Measurements from ENCODE around the gene SLC46A2.

Gene SLC46A2

DNA sequence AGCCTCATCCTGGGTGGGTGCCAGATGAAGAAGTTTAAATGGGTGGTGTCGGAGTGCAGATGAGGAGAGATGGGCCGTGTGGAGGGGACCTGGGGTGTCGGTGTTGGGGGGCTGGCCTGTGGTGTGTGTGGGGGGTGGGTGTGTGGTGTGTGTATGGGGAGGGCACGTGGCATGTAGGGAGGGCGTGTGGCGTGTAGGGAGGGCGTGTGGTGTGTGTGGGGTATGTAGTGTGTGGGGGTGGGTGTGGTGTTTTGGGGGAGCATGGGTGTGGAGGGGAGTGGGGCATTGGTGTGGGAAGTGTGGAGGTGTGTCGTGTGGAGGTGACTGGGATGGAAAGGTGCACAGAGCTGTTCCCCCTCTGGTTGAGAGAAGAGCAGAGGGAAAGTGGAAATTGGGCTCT lies 34.5 kb downstream of the SLC46A2 start:
- no peak for DNase-seq

DNA sequence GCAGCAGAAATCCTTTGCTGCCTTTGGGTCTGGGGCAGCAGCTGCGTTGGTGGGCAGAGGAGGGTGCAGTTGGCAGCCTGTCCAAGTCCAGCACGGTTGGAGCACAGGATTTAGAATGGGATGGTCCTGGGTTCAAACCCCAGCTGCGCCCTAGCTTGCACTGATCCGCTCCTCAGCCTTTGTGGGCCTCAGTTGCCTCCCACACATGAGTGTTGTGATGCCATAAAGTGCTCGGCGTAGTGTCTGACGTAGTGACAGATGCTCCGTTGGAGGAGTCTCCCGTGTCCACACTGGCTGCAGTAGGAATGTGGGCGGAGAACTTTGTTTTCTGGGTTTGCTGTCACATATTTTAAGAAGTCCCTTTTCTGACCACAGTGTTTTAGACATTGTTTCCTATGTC lies 36.0 kb downstream of the SLC46A2 start:
- no peak for DNase-seq

DNA sequence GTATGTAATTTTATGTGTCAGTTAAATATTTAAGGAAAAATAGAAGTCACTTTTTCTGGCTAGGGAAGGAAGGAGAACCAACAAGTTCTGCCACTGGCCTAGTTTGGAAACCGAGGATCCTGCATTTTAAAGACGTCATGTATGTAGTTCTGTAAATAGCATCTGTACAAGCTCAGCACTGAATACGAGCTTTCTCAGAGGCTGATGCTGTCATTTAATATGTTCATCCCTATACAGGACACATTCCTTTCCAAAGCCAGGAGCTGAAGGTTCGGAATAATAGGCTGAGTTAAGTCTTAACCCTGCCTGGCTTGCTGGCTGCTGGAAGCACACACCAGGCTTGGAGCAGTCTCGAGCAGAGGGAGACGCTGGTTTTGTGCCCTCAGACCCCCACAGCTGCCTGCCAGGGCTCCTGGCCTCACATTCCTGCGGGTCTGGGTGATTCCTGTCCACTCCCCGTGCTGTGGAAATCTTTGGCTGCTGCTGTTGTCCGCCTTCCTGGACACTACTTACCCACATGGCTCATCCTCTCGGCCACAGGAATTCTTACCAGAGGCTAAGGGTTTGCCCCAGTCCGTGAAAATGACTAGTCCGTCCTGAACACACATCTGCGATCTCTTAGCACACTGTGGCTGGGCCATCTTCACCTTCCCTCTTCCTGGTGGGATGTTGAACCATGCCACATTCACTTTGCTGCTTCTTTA lies 36.6 kb downstream of the SLC46A2 start:
- DNase-seq, result no peak

DNA sequence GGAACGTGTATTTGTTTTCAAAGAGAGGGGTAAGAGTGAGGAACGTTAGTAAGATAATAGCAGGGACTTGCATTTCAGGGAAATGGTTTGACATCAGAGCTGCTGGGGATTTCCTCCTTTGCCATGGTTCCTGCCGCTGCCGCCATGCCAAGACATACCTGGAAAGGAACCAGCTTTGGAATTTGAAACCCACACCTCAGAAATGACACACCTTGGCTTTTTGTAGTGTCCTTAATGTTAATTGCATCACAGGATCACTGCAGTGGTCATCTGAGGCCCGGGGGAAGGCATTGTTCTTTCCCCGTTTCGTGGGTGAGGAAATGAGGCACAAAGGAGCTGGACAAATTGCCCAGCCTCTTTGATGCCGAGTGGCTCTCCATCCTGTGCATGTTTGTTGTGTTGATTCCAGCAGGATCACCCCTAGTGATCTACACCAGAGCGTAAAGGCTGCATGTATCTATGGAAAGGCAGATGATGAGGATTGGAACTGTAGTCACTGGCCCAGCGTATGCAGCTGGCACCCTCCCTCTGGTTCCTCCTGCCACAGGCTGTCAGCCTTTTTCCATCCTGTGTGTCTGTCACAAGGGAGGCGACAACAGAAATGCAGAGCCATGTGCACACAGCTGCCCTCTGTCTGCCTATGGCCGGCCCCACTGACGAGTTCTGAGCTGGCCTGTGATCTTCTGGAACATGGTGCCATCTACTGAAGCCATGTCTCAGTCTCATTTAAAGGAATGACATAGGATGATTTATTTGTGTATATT lies 37.8 kb downstream of the SLC46A2 start:
- peak in 11 of 14 donors; percentile 2 to 68 (median 41) for DNase-seq

DNA sequence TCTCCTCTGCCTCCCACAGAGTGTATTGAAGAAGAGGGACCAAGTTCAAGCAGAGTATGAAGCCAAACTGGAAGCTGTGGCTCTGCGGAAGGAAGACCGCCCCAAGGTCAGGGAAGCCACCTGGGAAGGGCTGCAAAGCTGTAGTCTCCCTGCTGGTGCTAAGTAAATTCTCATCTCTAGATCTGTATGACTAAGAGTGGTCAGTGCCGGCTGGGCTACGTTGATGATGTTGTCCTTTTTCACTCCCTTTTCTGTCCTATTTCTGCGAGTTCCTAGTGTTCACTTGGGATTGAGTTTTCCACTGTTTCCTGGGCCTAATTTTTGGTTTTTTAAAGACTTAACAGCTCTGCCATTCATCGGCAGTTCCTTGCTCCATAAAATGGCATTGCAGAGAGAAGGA lies 39.8 kb downstream of the SLC46A2 start:
- DNase-seq, result no peak

DNA sequence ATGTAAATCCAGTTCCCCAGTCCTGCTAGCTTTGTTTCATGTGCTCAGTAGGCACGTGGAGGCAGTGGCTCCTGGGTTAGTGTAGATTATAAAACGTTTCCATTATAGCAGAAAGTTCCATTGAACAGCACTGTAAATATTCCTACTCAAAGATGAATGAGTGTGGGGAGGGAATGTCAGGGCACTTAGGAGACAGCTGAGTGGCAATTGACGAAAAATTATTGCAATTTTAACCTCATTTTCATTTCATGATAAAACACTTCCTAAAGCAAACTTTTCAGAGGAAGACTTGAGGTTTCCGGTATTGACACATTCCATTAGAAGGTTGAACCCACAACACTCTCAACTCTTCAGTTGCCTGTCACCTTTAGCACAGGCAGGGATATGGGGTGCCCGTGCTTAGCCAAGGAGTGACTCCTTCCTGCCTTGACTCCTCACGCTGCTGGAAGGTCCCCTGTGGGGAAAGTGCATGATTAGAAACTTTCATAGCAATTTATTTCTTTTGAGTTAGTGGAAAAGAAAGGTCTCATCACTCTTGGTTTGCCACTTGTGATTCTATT lies 41.2 kb downstream of the SLC46A2 start:
- DNase-seq, result no peak

DNA sequence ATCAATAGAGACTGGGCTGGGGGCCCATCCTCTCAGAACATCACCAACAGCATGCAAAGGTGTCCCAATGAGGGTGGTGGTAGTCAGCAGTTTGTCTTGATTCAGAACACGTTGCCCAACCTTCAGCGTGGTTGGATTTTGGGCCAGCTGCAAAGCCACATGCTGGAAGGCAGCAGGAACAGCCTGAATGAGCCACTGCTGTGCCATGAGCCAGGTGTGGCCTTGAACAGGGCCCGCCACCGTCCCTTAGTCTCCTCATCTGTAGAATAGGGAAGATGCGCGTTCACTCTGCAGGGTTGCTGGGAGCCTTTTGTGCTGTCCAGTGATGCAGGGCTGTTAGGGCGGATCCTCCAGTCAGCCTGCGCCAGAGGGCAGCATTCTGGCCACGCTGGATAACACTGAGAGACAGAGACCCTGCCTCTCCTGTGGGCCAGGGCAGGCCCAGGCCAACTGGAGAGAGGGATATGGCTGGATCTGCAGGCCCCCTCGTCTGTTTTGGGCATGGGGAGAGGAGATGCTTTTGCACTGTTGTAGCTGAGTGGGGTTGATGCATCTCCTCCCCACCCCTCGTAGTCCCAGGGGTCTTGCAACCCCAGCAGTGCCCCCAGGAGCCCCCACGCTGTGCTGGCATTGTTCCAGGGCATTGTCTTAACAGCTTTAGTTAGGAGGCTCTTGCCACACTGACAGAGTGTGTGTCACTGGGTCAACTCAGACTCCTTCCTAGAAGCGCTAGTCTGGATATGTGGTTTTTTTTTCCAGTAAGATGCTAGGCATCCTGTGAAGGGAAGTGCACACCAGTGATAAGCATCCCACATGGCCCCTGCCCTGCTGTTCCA lies 42.1 kb downstream of the SLC46A2 start:
- DNase-seq, result no peak

DNA sequence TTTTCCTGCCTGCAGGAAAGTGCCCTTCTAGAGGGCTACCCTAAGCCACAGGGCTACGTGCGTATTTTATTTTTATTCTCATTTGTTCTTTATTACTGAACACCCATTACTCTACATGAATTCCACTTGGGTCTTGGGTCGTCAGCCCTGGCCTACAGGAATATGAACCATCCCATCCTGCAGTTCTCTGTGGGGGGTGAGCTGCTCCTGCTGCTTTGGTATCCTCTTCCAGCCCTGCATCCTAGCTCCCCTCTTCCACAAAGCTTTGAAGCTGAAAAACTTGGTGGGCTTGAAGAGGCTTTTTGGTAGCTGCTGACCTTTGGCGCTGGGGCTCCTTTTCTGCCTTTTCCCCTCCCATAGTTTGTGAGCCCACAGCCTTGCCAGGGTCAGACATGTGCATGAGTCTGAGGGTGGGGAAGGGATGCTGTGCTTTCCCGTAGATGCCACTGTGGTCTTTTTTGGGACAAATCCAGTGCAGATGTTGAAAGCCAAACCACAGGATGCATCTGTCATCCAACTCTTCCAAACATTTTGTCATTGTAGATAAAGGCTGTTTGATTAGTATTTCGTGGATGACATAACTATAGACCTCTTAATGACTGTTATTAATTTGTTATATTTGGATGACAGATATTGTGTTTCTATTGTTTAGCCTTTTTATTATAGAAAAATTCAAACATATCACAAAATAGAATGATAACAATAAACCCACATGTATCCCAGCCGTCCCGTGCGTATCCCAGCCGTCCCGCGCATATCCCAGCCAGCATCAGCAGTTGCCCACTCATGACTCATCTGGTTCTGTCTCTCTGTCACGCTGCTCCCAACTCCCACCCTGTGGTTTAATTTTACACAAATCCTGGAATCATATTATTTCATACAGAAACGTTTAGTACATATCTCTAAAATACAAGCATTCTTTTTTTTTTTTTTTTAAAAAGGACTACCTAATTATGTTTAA lies 43.9 kb downstream of the SLC46A2 start:
- DNase-seq, result no peak

DNA sequence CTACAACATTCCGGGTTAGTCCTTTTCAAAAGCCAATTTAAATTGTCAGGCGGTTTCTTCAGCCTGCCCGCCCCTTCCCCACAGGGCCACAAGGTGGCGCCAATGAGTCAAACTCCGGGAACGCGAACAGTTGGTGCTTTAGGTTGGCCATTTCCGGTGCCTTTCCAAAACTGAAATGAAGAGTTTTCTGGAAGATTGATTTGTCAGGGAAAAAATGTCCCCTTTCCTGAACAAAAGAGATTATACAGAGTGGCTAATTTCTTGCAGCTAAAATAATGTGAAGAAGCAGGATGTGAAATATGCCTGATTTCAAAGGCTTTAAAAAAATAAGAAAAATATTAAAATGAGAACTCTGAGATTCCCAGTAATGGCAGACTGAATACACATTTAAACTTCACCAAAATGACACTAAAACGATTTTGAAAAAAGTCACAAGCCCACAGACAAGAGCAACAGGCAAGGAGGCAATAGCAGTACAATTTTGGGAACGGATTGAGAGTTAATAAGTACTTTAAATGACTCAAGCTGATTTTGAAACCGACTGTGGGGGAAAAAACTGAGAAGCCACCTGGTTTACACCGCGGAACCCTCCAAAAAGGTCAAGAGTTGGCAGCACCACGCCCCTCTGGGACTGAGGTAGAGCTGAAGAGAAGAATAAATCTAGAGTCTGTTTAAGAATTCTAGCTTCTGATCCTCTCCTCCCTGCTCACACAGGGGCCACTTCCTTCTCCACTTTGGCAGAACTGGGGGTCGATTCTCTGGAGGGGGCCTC lies 45.7 kb downstream of the SLC46A2 start:
- DNase-seq, result peak in 11 of 14 donors; percentile 5 to 77 (median 30)

DNA sequence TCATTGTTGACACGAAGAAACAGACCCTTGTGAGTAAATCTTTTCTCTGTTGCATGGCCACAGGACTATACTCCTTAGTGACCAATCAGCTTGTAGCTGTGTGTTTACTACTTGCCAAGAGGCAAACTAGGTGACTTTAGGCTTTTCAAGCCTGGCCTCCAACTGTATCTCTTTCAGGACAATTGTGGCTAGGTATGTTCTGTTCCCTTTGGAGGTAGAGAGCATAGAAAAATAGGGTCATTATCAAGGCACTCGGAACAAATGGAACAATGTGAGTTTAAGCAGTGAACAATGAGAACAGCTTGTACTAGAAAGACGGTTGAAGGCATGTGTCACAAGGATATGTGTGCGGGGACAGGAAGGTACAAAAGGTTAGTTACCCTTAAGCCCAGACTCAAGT lies 48.1 kb downstream of the SLC46A2 start:
- DNase-seq, result no peak

DNA sequence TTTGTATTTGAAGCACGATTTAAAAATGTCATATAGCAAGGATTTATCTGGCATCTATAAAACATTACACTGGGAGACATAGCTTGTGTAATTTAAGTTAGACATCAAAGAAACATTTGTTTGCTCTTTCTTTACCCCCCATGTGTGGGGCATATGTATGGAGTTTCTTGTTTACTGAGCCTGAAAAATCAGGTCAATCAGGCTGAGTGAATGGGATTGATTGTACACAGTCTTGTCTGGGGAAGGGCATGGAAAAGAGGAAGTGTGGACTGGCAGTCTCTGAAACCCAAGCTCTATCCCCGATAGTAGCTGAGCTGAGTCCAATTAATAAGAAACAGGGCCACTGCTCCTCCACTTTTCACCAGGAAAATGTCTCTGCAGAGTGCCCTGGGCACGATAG lies 49.4 kb downstream of the SLC46A2 start:
- peak in 1 of 14 donors; percentile 14 for DNase-seq

DNA sequence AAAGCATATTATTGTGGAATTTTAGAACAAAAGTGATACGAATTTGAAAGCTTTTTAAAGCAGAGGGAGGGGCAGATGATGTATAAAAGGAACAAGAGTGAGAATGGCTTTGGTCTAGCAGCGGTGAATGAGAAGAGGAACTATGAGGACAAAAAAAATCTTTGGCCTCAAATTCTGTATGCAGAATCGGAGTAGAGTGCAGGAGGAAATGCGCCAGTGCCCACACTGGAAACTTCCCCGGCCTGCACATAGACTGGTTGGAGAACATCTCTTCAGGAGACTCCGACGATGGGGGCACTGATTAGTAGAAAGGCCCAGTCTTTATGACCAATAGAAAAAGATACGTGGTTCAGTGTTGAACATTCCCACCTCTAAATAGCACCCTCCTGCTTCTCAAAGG lies 51.3 kb downstream of the SLC46A2 start:
- DNase-seq, result peak in 1 of 14 donors; percentile 15

DNA sequence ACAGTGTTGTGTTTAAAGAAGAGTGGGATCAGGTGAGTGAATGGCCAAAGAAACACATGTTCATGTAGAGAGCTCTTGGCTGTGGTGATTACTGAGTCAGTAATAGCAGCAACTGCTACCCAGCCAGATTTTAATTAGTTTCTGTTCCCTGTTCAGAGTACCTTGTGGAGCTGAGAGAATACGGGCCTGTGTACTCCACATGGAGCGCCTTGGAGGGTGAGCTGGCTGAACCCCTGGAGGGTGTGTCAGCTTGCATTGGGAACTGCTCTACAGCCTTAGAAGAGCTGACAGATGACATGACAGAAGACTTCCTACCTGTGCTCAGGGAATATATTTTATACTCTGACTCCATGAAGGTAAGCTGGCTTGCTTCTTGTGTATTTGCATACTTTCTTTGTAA lies 52.3 kb downstream of the SLC46A2 start:
- no peak for DNase-seq

DNA sequence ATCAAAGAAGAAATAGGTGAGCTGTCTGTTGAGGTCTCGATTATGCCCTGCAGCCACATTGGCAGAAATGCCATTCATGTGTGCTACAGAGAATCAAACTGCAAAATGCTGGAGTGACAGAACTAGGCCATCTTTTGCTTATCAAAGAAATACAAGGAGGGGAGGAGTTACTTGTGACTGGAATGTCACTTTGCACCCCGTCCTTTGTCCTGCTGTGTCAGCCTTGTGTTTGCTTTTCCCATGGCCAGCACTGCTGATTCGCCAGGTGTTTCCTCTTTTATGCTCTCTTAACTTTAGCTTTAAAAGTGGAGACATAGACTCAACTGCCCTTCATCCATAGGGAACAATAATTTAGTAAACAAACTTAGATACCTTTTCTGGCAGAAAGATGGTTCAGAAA lies 54.3 kb downstream of the SLC46A2 start:
- DNase-seq, result no peak

DNA sequence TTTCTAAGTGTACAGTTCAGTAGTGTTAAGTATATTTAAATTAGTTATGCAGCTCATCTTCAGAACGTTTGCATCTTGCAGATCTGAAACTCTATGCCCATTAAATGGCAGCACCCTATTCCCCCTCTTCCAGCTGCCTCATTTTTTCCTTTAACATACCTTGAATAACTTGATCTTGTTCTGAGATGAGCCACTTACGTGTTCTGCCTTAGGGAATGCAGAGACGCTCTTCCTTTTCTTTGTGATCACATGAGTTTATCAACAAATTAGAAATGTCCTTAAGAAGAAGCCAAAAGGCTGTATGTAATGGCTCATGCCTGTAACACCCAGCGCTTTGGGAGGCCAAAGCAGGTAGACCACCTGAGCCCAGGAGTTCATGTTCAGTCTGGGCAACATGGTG lies 57.6 kb downstream of the SLC46A2 start:
- DNase-seq, result no peak

DNA sequence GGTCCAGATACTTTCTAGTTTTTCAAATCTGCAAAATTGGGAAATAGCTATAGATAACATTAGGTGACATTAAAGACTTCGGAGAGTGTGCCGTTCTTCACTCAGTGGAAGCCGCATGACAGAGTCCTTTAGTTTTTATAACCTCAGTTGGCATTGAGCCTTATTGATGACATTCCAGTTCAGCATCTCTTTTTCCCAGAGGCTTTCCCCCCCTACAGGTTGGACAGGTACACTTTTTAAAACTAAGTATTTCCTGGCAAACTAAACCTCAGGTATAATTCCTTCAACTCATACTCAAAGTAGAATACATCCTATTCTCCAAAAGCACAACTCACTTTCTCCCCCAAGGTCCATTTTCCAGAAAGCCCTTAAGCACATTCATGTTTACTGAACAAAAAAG lies 58.7 kb downstream of the SLC46A2 start:
- no peak for DNase-seq

DNA sequence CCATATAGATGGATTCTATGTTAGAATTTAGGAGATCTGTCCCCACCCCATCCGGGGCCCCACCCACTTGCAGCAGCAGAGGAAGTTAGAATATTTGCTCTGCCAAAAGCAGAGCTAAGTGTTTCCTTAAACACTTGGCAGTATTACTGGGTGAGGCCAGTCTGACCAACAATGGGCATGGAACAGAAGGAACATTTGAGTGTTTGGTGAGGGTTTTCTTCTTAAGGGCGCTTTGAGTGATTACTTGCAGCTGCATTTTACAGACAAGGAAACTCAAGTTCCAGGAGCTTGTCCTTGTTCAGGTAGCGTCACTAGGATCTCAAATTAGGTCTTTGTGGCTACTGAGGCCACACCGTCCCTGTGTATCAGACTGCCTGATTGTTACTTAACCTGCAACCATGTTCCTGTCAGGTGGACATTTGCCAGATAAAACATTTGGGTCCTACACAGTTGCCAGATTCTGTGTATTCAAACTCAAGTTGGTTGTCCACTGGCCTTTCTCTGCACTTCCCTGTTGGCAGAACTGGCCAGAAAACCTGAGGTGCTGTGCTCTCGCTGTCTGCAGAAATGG lies 59.3 kb downstream of the SLC46A2 start:
- peak in 1 of 14 donors; percentile 68 for DNase-seq
